ENCODE measurements around the gene ATP6V1C2. TPM values are rescaled to one million over a fixed set of nuclear protein-coding genes. Genes with fewer than 3 reads are reported as not detected.

Gene ATP6V1C2
- total RNA-seq, 4 donors from 2014 or later: 130 to 418 (median 211) TPM

DNA sequence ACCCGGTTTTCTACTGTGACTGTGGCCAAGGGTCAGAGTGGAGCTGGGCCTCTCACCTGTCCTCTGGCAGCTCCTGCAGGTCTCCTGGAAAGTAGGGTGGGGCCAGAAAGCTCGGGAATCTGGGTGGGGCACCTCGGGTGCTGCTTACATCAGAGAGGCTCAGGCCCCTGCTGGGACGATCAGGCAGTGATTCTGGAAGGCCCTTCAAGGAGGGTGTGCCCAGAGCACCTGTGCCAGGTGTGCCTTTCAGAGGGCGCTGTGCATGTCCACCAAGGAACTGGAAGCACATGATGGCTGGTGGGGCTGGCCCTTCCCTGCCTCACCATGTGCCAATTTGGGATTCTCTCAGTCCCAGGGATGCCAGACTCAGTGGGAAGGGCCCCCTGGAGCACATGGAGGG, 44.0 kb downstream of the ATP6V1C2 start:
- intact Hi-C loops (cut with DNase I; ENCODE audit: low total_unique reads): no loop called here
- no peak overlapping the region for H3K4me3 ChIP-seq (ENCODE audit: low read depth, poor library complexity, severe bottlenecking)
- 50 to 70% methylated on average over 2 to 5 of the region's 5 CpGs for WGBS, 2 donors
- no peak for DNase-seq (ENCODE audit: low spot score in 2 of 2)
- TF ChIP-seq, protein P1, sequence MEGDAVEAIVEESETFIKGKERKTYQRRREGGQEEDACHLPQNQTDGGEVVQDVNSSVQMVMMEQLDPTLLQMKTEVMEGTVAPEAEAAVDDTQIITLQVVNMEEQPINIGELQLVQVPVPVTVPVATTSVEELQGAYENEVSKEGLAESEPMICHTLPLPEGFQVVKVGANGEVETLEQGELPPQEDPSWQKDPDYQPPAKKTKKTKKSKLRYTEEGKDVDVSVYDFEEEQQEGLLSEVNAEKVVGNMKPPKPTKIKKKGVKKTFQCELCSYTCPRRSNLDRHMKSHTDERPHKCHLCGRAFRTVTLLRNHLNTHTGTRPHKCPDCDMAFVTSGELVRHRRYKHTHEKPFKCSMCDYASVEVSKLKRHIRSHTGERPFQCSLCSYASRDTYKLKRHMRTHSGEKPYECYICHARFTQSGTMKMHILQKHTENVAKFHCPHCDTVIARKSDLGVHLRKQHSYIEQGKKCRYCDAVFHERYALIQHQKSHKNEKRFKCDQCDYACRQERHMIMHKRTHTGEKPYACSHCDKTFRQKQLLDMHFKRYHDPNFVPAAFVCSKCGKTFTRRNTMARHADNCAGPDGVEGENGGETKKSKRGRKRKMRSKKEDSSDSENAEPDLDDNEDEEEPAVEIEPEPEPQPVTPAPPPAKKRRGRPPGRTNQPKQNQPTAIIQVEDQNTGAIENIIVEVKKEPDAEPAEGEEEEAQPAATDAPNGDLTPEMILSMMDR (IDR thresholded peaks at IDR 0.05): no peak
- TF ChIP-seq POLR2A (IDR thresholded peaks at IDR 0.05): no peak

DNA sequence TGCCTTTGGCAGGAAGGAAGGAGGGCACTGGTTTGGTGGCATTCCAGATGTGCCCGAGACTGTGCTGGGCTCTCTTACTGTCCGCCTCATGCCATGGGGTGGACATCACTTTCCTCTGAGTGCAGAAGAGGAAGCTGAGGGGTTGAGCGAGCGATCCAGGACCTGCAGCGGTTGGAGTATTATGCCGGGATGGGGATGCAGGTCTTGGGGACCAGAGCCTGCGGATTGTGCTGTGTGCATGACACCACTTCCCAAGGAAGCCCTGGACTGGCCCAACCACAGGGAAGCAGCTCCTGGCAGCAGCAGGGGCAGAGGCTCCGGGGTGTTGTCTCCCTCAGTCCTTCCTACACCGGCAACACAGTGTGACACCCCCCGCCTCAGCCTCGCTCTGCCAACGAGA, 44.5 kb downstream of the ATP6V1C2 start:
- no peak overlapping the region for H3K4me3 ChIP-seq (ENCODE audit: low read depth, poor library complexity, severe bottlenecking)
- intact Hi-C loops (cut with DNase I; ENCODE audit: low total_unique reads): no loop called here
- 81 to 90% methylated on average over 7 to 12 of the region's 12 CpGs for WGBS, 2 donors
- no peak for DNase-seq (ENCODE audit: low spot score in 2 of 2)
- TF ChIP-seq, protein P1 (IDR thresholded peaks at IDR 0.05): no peak

DNA sequence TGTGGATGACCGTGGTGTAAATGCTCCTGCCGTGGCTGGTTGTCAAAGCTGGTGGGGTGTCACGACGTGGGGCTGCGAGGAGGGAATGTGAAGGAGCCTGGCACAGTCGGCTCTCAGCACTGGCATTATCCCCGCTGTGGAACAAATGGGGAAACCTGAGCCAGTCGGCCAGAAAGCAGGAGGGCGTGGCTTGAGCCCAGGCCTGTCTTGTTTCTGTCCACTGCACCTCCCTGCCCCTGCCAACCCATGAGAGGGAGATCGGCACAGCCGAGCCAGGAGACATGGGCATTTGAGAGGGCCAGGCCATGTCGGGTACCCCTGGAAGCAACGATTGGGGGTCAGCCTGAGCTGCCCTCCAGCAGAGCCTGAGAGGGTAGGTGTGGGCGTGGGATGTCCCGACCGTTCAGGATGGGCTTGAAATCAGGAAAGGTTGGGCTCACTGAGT, 46.7 kb downstream of the ATP6V1C2 start:
- no peak for TF ChIP-seq POLR2A (IDR thresholded peaks at IDR 0.05)
- TF ChIP-seq, protein P1 (IDR thresholded peaks at IDR 0.05): no peak
- 74 to 77% methylated on average over 16 of the region's 16 CpGs for WGBS, 2 donors
- intact Hi-C loops (cut with DNase I; ENCODE audit: low total_unique reads): no loop called here
- no peak overlapping the region for H3K4me3 ChIP-seq (ENCODE audit: low read depth, poor library complexity, severe bottlenecking)
- DNase-seq (ENCODE audit: low spot score in 2 of 2): no peak

- H3K4me3 ChIP-seq (ENCODE audit: low read depth, poor library complexity, severe bottlenecking): no peak overlapping the region
- intact Hi-C loops (cut with DNase I; ENCODE audit: low total_unique reads): no loop called here
- no peak for DNase-seq (ENCODE audit: low spot score in 2 of 2)
- TF ChIP-seq POLR2A (IDR thresholded peaks at IDR 0.05): no peak
- TF ChIP-seq, protein P1 (IDR thresholded peaks at IDR 0.05): no peak
- WGBS, 2 donors: 85 to 89% methylated on average over 12 to 13 of the region's 22 CpGs
Observed at GRCh38 chr2:10770956-10771750, 49.7 kb downstream of the ATP6V1C2 start.

DNA sequence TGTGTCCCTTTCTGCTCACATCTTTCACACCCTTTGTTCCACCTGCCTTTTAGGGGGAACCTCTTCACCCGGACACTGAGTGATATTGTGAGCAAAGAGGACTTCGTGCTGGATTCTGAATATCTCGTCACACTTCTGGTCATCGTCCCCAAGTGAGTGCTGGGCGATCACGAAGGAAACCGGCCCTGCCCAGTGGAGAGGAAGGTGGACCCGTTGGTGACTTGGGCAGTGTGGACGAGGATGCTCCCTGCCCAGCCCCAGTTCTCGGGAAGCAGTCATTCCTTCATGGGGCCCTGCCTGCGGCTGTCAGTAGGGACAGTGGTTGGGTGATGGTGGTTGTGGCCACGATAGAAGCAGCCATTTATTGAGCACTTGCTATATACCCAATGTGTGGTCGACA, 50.4 kb downstream of the ATP6V1C2 start:
- no peak for TF ChIP-seq POLR2A (IDR thresholded peaks at IDR 0.05)
- TF ChIP-seq, protein P1 (IDR thresholded peaks at IDR 0.05): no peak
- no peak for DNase-seq (ENCODE audit: low spot score in 2 of 2)
- 89 to 92% methylated on average over 13 of the region's 13 CpGs for WGBS, 2 donors
- intact Hi-C loops (cut with DNase I; ENCODE audit: low total_unique reads): no loop called here
- H3K4me3 ChIP-seq (ENCODE audit: low read depth, poor library complexity, severe bottlenecking): no peak overlapping the region

All from lower leg skin (tissue), 4 donors.